Measurements from ENCODE around the gene CACNB4.
"Not testable (repeated sequence)": the region's sequence is repeated elsewhere in the genome, so short reads cannot be mapped to it uniquely, and the experiment has no call there.

CACNB4 gene

GRCh38 chr2:151919786-151920185 is 179.1 kb downstream of the CACNB4 start:
- Histone ChIP-seq H3K27ac (replicated peaks) (no peak overlapping the region), H3K4me3 (replicated peaks; ENCODE audit: insufficient read depth, low read length) (no peak overlapping the region), H3K27me3 (ENCODE audit: insufficient read depth, poor library complexity, severe bottlenecking) (no peaks in the 10 kb centered on the region)
- no peak for DNase-seq (ENCODE audit: low read depth in 1 of 2, low spot score in 1 of 2)
- TF ChIP-seq REST (IDR thresholded peaks at IDR 0.05; ENCODE audit: insufficient replicate concordance, low read depth) (no peak), SPI1 (IDR thresholded peaks at IDR 0.05; ENCODE audit: borderline replicate concordance, low read depth) (0 out of 2 replicates have a peak, but pooled peaks have one; percentile 6)

- peak in 1 of 2 experiments; percentile 79 for DNase-seq (ENCODE audit: low read depth in 1 of 2, low spot score in 1 of 2)
- no peak for TF ChIP-seq CTCF (IDR thresholded peaks at IDR 0.05; ENCODE audit: insufficient read depth, low read length)
- peak; percentile 36; the same call in 1 of the 2 replicates for TF ChIP-seq SPI1 (IDR thresholded peaks at IDR 0.05; ENCODE audit: borderline replicate concordance, low read depth)
- Histone ChIP-seq H3K27me3 (ENCODE audit: insufficient read depth, poor library complexity, severe bottlenecking) (no peaks in the 10 kb centered on the region), H3K4me3 (replicated peaks; ENCODE audit: insufficient read depth, low read length) (no peak overlapping the region), H3K27ac (replicated peaks) (peak overlapping the region; percentile 14)
Observed at GRCh38 chr2:151918308-151918707, 180.5 kb downstream of the CACNB4 start.

- no peak for DNase-seq (ENCODE audit: low read depth in 1 of 2, low spot score in 1 of 2)
- TF ChIP-seq GABPA (IDR thresholded peaks at IDR 0.05; ENCODE audit: low read depth) (no peak), POLR2AphosphoS5 (IDR thresholded peaks at IDR 0.05; ENCODE audit: low read depth) (no peak), SPI1 (IDR thresholded peaks at IDR 0.05; ENCODE audit: borderline replicate concordance, low read depth) (no peak), REST (IDR thresholded peaks at IDR 0.05; ENCODE audit: insufficient replicate concordance, low read depth) (no peak), CTCF (IDR thresholded peaks at IDR 0.05; ENCODE audit: insufficient read depth, low read length) (no peak)
- Histone ChIP-seq H3K27me3 (ENCODE audit: insufficient read depth, poor library complexity, severe bottlenecking) (no peaks in the 10 kb centered on the region), H3K27ac (replicated peaks) (no peak overlapping the region), H3K4me3 (replicated peaks; ENCODE audit: insufficient read depth, low read length) (no peak overlapping the region)
Observed at GRCh38 chr2:151916632-151917031, 182.2 kb downstream of the CACNB4 start.

GRCh38 chr2:151915629-151916025 is 183.2 kb downstream of the CACNB4 start:
- not testable (repeated sequence) for H3K4me3 ChIP-seq (replicated peaks; ENCODE audit: insufficient read depth, low read length); H3K27me3 ChIP-seq (ENCODE audit: insufficient read depth, poor library complexity, severe bottlenecking); H3K27ac ChIP-seq (replicated peaks)
- peak in 1 of 2 experiments; percentile 40 for DNase-seq (ENCODE audit: low read depth in 1 of 2, low spot score in 1 of 2)

GRCh38 chr2:151914989-151915628 is 183.7 kb downstream of the CACNB4 start:
- no peaks in the 10 kb centered on the region for H3K27me3 ChIP-seq (ENCODE audit: insufficient read depth, poor library complexity, severe bottlenecking)
- no peak for DNase-seq (ENCODE audit: low read depth in 1 of 2, low spot score in 1 of 2)
- H3K4me3 ChIP-seq (replicated peaks; ENCODE audit: insufficient read depth, low read length) = no peak overlapping the region
- no peak overlapping the region for H3K27ac ChIP-seq (replicated peaks)
- TF ChIP-seq REST (IDR thresholded peaks at IDR 0.05; ENCODE audit: insufficient replicate concordance, low read depth) (no peak), GABPA (IDR thresholded peaks at IDR 0.05; ENCODE audit: low read depth) (no peak), CTCF (IDR thresholded peaks at IDR 0.05; ENCODE audit: insufficient read depth, low read length) (no peak), SPI1 (IDR thresholded peaks at IDR 0.05; ENCODE audit: borderline replicate concordance, low read depth) (no peak), POLR2AphosphoS5 (IDR thresholded peaks at IDR 0.05; ENCODE audit: low read depth) (no peak)
